Activated CD8-positive, alpha-beta memory T cell treated with anti-CD3 and anti-CD28 coated beads for 1 hour (primary cell): ENCODE results near the gene PDE11A.

Experiments used
- DNase-seq, 2 donors: peaks; one replicate each; pipeline ENCODE4 v3.0.0-alpha.2; 2020; ENCODE audit warnings: low read depth in 1 of 2; ENCODE audit errors: extremely low read depth in 1 of 2

The PDE11A gene

DNA sequence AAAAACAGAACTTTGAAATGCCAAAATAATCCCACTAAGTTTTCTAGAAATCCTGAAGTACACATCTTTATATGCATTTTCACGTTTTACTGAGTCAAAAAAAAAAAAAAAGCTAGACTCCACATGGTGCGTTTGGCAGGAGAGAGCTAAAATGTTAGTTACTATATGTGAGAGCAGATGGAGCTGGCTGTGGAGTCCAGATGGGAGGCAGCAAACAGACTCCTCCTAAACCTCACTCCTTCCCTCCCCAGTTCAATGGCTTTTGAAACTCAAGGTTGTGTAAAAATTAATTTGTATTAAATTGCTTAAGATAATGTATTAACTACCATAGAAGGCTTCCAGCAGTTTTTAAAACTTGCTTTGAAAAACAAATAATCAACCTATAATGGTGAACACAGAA lies 431.2 kb downstream of the PDE11A start:
- no peak for DNase-seq

DNA sequence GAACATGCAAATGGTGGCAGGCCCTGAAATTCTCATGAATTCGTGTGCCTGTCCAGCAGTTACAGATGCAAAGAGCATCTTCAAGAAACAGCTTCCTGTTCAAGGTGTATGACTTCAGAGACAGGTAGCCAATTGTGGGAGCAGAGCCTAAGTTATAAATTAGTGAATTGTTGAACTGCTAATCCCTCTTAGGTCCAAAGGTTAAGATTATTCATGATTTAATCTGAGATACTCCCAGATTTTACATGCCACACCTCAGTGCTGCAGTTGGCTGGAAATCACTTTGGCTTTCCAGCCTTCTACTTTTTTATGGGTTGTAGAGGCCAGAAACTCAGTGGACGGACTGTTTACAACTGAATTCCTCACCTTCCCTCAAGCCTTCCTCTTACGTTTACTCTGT lies 432.2 kb downstream of the PDE11A start:
- no peak for DNase-seq

- DNase-seq = no peak
Measured at GRCh38 chr2:177639262-177639914, 433.2 kb downstream of the PDE11A start.

GRCh38 chr2:177638507-177638906 lies 434.1 kb downstream of the PDE11A start:
- DNase-seq = no peak

- DNase-seq = no peak
Measured at GRCh38 chr2:177636672-177637071, 435.9 kb downstream of the PDE11A start.

DNA sequence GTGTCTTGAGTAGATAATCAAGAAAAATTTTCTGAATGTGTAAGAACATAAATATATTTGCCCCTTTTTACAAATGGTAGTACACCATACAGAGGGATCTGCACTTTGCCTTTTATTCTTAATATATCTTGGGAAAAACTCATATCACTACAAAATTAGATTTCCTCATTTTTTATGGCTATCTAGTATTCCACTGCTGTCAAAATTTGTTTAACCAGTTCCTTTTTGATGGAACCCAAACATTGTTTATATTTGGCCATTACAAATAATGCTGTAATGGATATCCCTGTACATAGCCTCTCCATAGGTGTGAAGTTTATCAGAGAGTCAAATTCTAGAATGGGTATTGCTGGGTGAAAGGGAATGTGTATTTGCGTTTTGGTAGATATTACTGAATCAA lies 436.9 kb downstream of the PDE11A start:
- no peak for DNase-seq

DNA sequence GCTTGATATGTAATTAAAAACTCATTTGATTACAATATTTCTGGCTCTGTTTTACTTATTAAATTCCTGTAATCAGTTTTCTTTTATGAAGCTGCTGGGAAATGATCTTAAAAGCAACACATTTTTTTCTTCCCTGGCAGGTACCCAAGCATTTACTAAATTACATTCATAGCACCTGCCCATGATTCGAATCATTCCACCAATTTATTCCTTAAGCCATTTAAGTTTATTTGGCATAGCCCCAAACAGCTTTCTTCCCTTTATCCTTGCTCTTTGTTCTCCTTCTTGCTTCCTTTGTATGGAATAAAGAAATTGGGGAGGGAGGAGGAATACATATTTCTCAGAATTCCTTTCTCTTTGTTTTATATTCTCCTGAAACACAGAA lies 438.7 kb downstream of the PDE11A start:
- DNase-seq = no peak

DNA sequence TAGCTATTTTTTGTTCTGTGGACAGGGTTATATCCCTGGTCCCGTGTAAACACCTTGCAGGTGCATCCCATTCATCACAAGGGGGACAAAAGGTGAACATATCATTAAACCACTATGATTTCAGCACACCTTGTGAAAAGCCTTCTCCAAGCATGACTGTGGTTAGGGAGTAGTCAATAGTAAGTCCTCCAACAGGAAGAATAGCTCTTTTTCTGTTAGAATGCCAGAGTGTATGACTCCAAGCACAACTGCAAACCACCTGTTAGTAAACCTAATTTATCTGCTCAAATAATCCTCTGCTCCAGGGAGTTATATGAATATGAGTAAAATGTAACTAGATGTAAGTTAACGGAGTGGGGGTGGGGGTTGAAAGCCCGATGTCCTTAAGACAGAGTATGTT lies 439.5 kb downstream of the PDE11A start:
- DNase-seq = no peak

DNA sequence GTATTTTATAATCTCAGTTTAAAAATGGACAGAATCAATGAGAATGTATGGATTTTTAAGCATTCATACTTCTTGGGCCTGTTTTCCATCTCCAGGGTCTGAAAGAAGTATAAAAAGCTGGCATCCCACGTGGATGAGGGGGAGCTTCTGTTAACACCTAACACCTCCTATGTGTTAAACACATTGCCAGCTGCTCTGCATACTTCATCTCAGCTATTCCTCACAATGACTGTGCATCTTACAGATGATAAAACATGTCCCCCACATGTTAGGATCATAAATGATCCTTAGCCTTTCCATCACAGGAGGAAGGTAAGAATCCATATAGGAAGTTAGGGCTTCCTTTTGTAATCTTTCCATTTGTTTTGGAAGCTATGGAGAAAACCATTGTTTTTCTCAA lies 440.9 kb downstream of the PDE11A start:
- DNase-seq = no peak

DNA sequence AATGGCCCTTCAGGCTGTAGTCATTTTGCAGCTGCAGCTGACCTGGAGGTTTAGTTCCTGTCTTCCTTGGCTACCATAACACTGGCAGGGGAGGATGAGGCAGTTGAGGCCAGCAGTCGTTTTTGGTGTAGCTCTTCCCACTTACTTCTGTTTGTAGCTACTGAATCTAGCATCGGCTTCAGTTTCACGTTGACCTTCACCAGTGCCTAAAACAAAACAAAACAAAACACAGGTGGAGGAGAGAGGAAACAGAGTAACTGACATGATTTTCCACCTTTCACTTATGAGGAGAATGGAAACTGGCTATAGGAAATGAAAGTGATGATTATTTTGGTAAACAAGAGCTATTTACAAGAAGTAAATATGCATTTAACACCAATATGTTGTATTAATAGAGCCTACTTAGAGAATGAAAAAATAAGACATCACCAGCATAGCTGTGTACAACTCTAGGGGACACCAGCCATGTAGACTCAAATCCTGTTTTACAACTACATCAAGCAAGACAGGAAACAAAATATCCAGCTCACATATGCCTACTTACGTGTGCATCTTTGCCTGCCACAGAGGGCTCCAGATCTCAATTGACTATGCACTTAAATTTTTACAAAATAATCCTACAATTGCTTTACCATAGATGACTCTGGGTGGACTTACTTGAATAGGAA lies 443.1 kb downstream of the PDE11A start:
- no peak for DNase-seq

- DNase-seq = no peak
Measured at GRCh38 chr2:177628831-177629230, 443.7 kb downstream of the PDE11A start.

- no peak for DNase-seq
Measured at GRCh38 chr2:177625744-177626650, 446.6 kb downstream of the PDE11A start.

DNA sequence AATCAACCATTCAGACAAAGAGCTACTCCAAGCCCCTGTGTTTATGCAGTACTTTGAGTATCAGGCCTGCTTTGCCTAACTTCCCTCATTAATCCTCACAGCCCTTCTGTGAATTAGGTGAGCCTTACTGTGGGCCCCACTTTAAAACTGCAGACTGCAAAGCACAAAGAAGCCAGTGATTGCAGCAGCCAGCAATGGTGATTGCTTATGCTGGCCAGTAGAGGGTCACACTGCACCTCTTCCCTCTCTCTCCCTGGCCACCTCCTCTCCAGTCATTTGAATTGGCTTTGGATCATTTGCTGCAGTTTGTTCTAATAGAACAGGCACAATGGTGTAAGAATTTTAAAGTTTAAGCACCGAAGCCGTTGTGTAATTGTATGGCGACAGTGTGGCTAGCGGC lies 450.1 kb downstream of the PDE11A start:
- no peak for DNase-seq

GRCh38 chr2:177619986-177620385 lies 452.6 kb downstream of the PDE11A start:
- DNase-seq = no peak

GRCh38 chr2:177619461-177619860 lies 453.1 kb downstream of the PDE11A start:
- DNase-seq = no peak

GRCh38 chr2:177618255-177619253 lies 454.0 kb downstream of the PDE11A start:
- DNase-seq = peak; percentile 78 to 86

- no peak for DNase-seq
Measured at GRCh38 chr2:177617849-177618248, 454.7 kb downstream of the PDE11A start.

DNA sequence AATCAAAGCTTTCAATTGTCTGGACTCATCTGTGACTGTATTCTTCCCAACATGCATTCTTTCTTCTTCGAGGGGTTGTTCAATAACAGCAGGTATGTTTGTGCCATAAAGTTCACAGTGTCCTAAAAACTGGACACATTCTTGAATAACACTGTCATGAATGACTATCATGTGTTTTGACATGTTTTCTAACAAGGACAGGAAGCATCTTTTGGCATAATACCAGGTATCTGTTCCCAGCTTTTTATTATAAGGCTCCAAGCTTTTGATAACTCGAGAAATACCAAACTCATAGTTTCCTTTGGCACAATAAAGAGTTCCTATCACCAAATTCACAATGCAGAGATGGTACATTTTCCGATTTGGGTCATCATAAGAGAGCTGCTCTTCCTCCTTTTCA lies 455.8 kb downstream of the PDE11A start:
- DNase-seq = no peak

GRCh38 chr2:177616066-177616465 lies 456.5 kb downstream of the PDE11A start:
- no peak for DNase-seq

DNA sequence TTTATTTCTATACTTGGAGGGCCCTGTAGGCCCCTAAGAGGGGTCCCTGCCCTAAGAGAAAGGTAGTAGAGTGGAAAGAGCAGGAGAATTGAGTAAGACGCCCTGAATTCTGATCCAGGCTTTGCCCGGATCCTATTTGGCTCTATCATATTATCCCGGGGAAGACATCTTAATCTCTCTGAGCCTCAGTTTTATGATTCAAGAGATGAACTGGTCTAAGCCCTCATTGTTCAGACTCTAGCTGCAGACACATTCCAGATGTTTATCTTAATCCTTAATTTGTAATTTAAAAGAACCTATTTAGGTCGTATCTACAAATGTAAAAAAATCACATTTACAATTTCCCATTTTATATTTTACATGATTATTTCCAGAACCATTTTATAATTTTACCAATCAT lies 459.9 kb downstream of the PDE11A start:
- no peak for DNase-seq
